CD14-positive monocyte (primary cell): ENCODE results near the gene OR2M5. TPM values are rescaled to one million over a fixed set of nuclear protein-coding genes. Genes with fewer than 3 reads are reported as not detected.

Experiments used
- DNase-seq, 3 donors: peaks; one replicate each; pipeline ENCODE4 v3.0.0-alpha.2; 2011 to 2022
- H2AFZ ChIP-seq: 2 replicates; pipeline ENCODE4 v1.6.0; 2012; ENCODE audit warnings: mild to moderate bottlenecking, low read depth, low read length, inconsistent platforms; ENCODE audit not compliant: insufficient read depth, poor library complexity, severe bottlenecking
- H3K27ac ChIP-seq, 2 donors: 1 replicate in 1 of 2; 2 replicates in 1 of 2; pipeline ENCODE4 v1.5.1; 2012 to 2013; ENCODE audit warnings: low read length in 2 of 2, control low read depth in 1 of 2, inconsistent platforms in 1 of 2, low read depth in 1 of 2, mild to moderate bottlenecking in 1 of 2
- H3K27me3 ChIP-seq, 2 donors: one replicate each; pipeline versions ENCODE4 v1.6.0 to v1.6.1; 2011 to 2013; ENCODE audit warnings: low read length in 2 of 2; ENCODE audit not compliant: control insufficient read depth in 2 of 2, insufficient read depth in 2 of 2
- H3K36me3 ChIP-seq, 2 donors: replicated peaks in 1 of 2; 1 replicate in 1 of 2; 2 replicates in 1 of 2; pipeline versions ENCODE4 v1.5.1 to v1.6.1; 2012 to 2013; ENCODE audit warnings: low read length in 2 of 2, control low read depth in 1 of 2, inconsistent platforms in 1 of 2, mild to moderate bottlenecking in 1 of 2; ENCODE audit not compliant: insufficient read depth in 2 of 2, control insufficient read depth in 1 of 2
- H3K4me1 ChIP-seq, 2 donors: 1 replicate in 1 of 2; 2 replicates in 1 of 2; pipeline versions ENCODE4 v1.5.1 to v1.6.1; 2012 to 2013; ENCODE audit warnings: low read length in 2 of 2, control low read depth in 1 of 2, inconsistent platforms in 1 of 2, mild to moderate bottlenecking in 1 of 2, moderate library complexity in 1 of 2; ENCODE audit not compliant: insufficient read depth in 2 of 2, control insufficient read depth in 1 of 2
- H3K4me2 ChIP-seq: replicated peaks from 2 replicates; pipeline ENCODE3; 2012; ENCODE audit warnings: low read length, moderate library complexity, mild to moderate bottlenecking; ENCODE audit not compliant: poor library complexity, severe bottlenecking; ENCODE audit errors: extremely low read depth
- H3K4me3 ChIP-seq, 3 experiments: fragments of 200-600 bp in 1 of 3; sonication (generic) in 1 of 3; replicated peaks in 1 of 3; 1 replicate in 2 of 3; 2 replicates in 1 of 3; pipeline ENCODE4 v1.5.1; 2011 to 2013; ENCODE audit warnings: low read length in 3 of 3, mild to moderate bottlenecking in 3 of 3, control low read depth in 2 of 3, low read depth in 2 of 3, inconsistent platforms in 1 of 3, moderate library complexity in 1 of 3
- H3K79me2 ChIP-seq: 2 replicates; pipeline ENCODE4 v1.6.0; 2012; ENCODE audit warnings: mild to moderate bottlenecking, control low read depth, inconsistent platforms, low read length, moderate library complexity; ENCODE audit not compliant: insufficient read depth
- H3K9ac ChIP-seq: 2 replicates; pipeline ENCODE4 v1.6.0; 2017; ENCODE audit warnings: low read length, mild to moderate bottlenecking; ENCODE audit not compliant: insufficient read depth, poor library complexity, severe bottlenecking
- H3K9me3 ChIP-seq, 2 donors: replicated peaks in 1 of 2; 1 replicate in 1 of 2; 2 replicates in 1 of 2; pipeline versions ENCODE4 v1.5.1 to v1.6.1; 2012 to 2013; ENCODE audit warnings: low read length in 2 of 2, control low read depth in 1 of 2; ENCODE audit not compliant: control insufficient read depth in 1 of 2, insufficient read depth in 1 of 2
- H4K20me1 ChIP-seq: 2 replicates; pipeline ENCODE4 v1.6.0; 2012; ENCODE audit warnings: mild to moderate bottlenecking, low read length, control low read depth, moderate library complexity; ENCODE audit not compliant: insufficient read depth
- H3K27ac Mint-ChIP-seq, 7 donors: one replicate each; pipeline ENCODE4 v1.8.0; 2020; ENCODE audit warnings: mild to moderate bottlenecking in 7 of 7, mixed read lengths in 7 of 7, moderate library complexity in 6 of 7, inconsistent platforms in 2 of 7
- H3K27me3 Mint-ChIP-seq, 3 donors: one replicate each; pipeline ENCODE4 v1.8.0; 2021 to 2022; ENCODE audit warnings: low read depth in 3 of 3, mild to moderate bottlenecking in 3 of 3, mixed read lengths in 3 of 3, moderate library complexity in 3 of 3, inconsistent platforms in 1 of 3
- H3K36me3 Mint-ChIP-seq, 2 donors: one replicate each; pipeline ENCODE4 v1.8.0; 2020; ENCODE audit warnings: mixed read lengths in 2 of 2, inconsistent platforms in 1 of 2, mild to moderate bottlenecking in 1 of 2
- H3K4me1 Mint-ChIP-seq: one replicate; pipeline ENCODE4 v1.8.0; 2020; ENCODE audit warnings: mild to moderate bottlenecking, mixed read lengths
- H3K4me3 Mint-ChIP-seq, 2 donors: one replicate each; pipeline ENCODE4 v1.8.0; 2020; ENCODE audit warnings: mild to moderate bottlenecking in 2 of 2, mixed read lengths in 2 of 2, moderate library complexity in 1 of 2
- H3K9me3 Mint-ChIP-seq, 7 donors: one replicate each; pipeline ENCODE4 v1.8.0; 2020 to 2022; ENCODE audit warnings: mixed read lengths in 7 of 7, mild to moderate bottlenecking in 6 of 7, moderate library complexity in 6 of 7, inconsistent platforms in 2 of 7
- WGBS: methylation state at CpG from one replicate; pipeline ENCODE4 v1.1.5; 2013; ENCODE audit warnings: missing lambda C conversion rate; ENCODE audit not compliant: insufficient coverage; 5-methylcytosine and 5-hydroxymethylcytosine counted together
- intact Hi-C, 2 donors: fragments of 100-400 bp; cut with micrococcal nuclease; formaldehyde crosslinking; loops; one replicate each; pipeline versions ENCODE4 v1.15.0 to v1.15.1; 2023
- polyA plus RNA-seq, 3 donors: library from polyadenylated mRNA; depleted of rRNA in 1 of 3; unstranded in 2 of 3; stranded (reverse) in 1 of 3; fragments of 300-500 nt in 2 of 3; fragments of >200 nt in 1 of 3; fragmentation: Illumina TruSeq in 2 of 3; gene quantifications; 1 replicate in 2 of 3; 2 replicates in 1 of 3; pipeline ENCODE4 v1.2.3, GENCODE V29; 2012 to 2021
- TF ChIP-seq, protein P1 (sequence below): fragments of 200-600 bp; IDR thresholded peaks from one replicate; pipeline ENCODE4 v1.8.0; 2022; ENCODE audit warnings: antibody characterized with exemption, mild to moderate bottlenecking

Gene OR2M5
- polyA plus RNA-seq, 3 donors, result not detected

DNA sequence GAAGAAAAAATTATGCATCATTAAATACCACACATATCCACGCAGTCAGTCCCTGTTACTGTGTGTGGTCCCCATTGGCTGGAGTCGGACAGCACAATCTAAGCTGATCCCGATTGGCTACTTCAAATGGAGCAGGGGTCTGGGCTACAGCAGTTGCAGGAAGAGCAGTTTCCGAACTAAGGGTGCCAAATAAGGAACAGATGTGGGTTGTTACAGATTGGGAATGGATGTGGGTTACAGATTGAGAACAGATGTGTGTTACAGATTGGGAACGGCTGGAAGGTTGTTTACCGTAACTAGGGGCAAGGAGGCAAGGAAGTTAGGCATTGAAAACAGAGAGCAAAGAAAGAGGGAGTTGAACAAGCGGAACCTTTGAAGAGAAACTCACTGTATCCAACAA is 30.1 kb upstream of the OR2M5 start:
- Histone ChIP-seq H3K4me1 (no peaks in the 10 kb centered on the region), H3K9me3 (peaks cover 22 to 26% of the 10 kb centered on the region in 2 donors), H3K27ac (no peak overlapping the region), H3K9ac (no peak overlapping the region), H4K20me1 (no peaks in the 10 kb centered on the region), H3K4me2 (no peak overlapping the region), H3K36me3 (no peaks in the 10 kb centered on the region), H3K27me3 (no peaks in the 10 kb centered on the region), H3K79me2 (no peaks in the 10 kb centered on the region), H3K4me3 (no peak overlapping the region), H2AFZ (no peak overlapping the region)
- TF ChIP-seq, protein P1, sequence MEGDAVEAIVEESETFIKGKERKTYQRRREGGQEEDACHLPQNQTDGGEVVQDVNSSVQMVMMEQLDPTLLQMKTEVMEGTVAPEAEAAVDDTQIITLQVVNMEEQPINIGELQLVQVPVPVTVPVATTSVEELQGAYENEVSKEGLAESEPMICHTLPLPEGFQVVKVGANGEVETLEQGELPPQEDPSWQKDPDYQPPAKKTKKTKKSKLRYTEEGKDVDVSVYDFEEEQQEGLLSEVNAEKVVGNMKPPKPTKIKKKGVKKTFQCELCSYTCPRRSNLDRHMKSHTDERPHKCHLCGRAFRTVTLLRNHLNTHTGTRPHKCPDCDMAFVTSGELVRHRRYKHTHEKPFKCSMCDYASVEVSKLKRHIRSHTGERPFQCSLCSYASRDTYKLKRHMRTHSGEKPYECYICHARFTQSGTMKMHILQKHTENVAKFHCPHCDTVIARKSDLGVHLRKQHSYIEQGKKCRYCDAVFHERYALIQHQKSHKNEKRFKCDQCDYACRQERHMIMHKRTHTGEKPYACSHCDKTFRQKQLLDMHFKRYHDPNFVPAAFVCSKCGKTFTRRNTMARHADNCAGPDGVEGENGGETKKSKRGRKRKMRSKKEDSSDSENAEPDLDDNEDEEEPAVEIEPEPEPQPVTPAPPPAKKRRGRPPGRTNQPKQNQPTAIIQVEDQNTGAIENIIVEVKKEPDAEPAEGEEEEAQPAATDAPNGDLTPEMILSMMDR, result no peak
- WGBS, result 89% methylated on average over 3 of the region's 7 CpGs
- Mint-ChIP-seq H3K4me1 (no peaks in the 10 kb centered on the region), H3K9me3 (peaks cover 17 to 29% (median 25%) of the 10 kb centered on the region in 7 donors), H3K36me3 (no peaks in the 10 kb centered on the region), H3K27ac (no peak overlapping the region), H3K27me3 (peaks cover 0 to 3% (median 2%) of the 10 kb centered on the region in 3 donors), H3K4me3 (no peak overlapping the region)
- intact Hi-C loops, result no loop called here
- DNase-seq, result no peak

DNA sequence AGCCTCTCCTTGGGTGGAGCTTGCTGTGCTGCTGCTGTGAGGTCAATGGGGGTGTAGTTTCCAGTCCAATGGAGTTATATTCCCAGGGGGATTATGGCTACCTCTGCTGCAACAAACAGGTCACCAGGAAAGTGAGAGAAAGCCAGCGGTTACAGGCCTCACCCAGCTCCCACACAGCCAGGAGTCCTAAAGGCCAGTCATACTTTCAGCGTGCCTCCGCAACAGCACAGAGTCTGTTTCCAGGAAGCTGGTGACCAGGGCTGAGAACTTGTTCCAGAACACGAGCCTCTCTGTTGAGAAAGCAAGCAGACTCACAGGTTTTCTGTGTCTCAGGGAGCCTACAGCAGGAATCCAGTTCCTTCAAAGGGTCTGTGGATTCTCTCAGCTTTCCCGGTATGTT is 17.3 kb upstream of the OR2M5 start:
- Histone ChIP-seq H3K36me3 (no peaks in the 10 kb centered on the region), H3K27me3 (no peaks in the 10 kb centered on the region), H3K27ac (no peak overlapping the region), H3K9ac (no peak overlapping the region), H3K9me3 (peaks cover 24 to 26% of the 10 kb centered on the region in 2 donors), H3K4me2 (no peak overlapping the region), H4K20me1 (no peaks in the 10 kb centered on the region), H3K4me3 (no peak overlapping the region), H3K79me2 (no peaks in the 10 kb centered on the region), H2AFZ (no peak overlapping the region), H3K4me1 (no peaks in the 10 kb centered on the region)
- Mint-ChIP-seq H3K27ac (no peak overlapping the region), H3K36me3 (no peaks in the 10 kb centered on the region), H3K4me3 (no peak overlapping the region), H3K9me3 (peaks cover 9 to 30% (median 22%) of the 10 kb centered on the region in 7 donors), H3K4me1 (no peaks in the 10 kb centered on the region), H3K27me3 (no peaks in the 10 kb centered on the region)
- WGBS, result 91% methylated on average over 5 of the region's 5 CpGs
- no peak for DNase-seq
- intact Hi-C loops, result no loop called here
- TF ChIP-seq, protein P1, result no peak
